Tibial nerve (tissue), 4 donors: ENCODE data around the gene ITGA5.

Experiments
- EP300 ChIP-seq, 2 donors: sonication (generic); formaldehyde crosslinking; IDR thresholded peaks; one replicate each; pipeline ENCODE4 v1.6.1; 2017; ENCODE audit warnings: antibody characterized with exemption in 2 of 2, mild to moderate bottlenecking in 1 of 2
- POLR2A ChIP-seq, 2 donors: fragments of 450-650 bp; IDR thresholded peaks; one replicate each; pipeline ENCODE4 v1.6.1; 2017; ENCODE audit warnings: antibody characterized with exemption in 2 of 2, mild to moderate bottlenecking in 2 of 2, moderate library complexity in 2 of 2
- TF ChIP-seq, protein P1 (sequence below), 5 experiments: fragments of 200-600 bp in 3 of 5; fragments of 450-650 bp in 2 of 5; sonication (generic) in 3 of 5; IDR thresholded peaks; one replicate each; pipeline ENCODE4 v1.5.1; 2016 to 2019; ENCODE audit warnings: antibody characterized with exemption in 5 of 5, mild to moderate bottlenecking in 3 of 5, moderate library complexity in 2 of 5

- TF ChIP-seq, protein P1, sequence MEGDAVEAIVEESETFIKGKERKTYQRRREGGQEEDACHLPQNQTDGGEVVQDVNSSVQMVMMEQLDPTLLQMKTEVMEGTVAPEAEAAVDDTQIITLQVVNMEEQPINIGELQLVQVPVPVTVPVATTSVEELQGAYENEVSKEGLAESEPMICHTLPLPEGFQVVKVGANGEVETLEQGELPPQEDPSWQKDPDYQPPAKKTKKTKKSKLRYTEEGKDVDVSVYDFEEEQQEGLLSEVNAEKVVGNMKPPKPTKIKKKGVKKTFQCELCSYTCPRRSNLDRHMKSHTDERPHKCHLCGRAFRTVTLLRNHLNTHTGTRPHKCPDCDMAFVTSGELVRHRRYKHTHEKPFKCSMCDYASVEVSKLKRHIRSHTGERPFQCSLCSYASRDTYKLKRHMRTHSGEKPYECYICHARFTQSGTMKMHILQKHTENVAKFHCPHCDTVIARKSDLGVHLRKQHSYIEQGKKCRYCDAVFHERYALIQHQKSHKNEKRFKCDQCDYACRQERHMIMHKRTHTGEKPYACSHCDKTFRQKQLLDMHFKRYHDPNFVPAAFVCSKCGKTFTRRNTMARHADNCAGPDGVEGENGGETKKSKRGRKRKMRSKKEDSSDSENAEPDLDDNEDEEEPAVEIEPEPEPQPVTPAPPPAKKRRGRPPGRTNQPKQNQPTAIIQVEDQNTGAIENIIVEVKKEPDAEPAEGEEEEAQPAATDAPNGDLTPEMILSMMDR (IDR thresholded peaks at IDR 0.05) = no peak
- TF ChIP-seq POLR2A (IDR thresholded peaks at IDR 0.05) (no peak), EP300 (IDR thresholded peaks at IDR 0.05) (no peak)
Measured at GRCh38 chr12:54383041-54383609, 35.9 kb downstream of the ITGA5 start.
